Umbilical cord (tissue), 2 donors: ENCODE measurements around the gene PTPRM. TPM values are rescaled to one million over a fixed set of nuclear protein-coding genes. Genes with fewer than 3 reads are reported as not detected.

Experiments
- DNase-seq: peaks from one replicate; pipeline ENCODE4 v3.0.0-alpha.2; 2015; ENCODE audit warnings: low spot score
- total RNA-seq: library from RNA; depleted of rRNA; stranded (reverse); fragments of >200 nt; gene quantifications from one replicate; pipeline ENCODE4 v1.2.3, GENCODE V29; 2014; ENCODE audit warnings: low replicate concordance; ENCODE audit not compliant: insufficient read depth

Gene PTPRM
- total RNA-seq, 1 donor from 2014 or later = 49.1 TPM

DNA sequence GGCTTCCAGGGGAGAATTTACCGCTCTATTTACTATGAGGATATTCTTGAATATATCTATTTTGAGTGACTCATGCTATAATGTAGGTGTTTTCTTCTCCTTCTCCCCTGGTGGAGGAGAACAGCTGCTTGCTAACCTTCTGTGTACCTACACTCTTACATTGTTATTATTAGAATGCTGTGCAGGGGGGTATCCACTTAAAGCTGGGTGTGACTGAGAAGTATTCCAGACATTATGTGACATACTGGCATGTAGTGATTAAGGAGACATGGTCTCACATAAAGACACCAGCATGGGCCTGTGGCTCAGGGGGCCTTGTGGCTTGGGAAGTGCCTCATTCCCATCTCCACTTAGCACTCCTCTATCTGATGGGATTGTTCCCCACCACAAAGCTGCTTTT is 287.9 kb downstream of the PTPRM start:
- DNase-seq = no peak

DNA sequence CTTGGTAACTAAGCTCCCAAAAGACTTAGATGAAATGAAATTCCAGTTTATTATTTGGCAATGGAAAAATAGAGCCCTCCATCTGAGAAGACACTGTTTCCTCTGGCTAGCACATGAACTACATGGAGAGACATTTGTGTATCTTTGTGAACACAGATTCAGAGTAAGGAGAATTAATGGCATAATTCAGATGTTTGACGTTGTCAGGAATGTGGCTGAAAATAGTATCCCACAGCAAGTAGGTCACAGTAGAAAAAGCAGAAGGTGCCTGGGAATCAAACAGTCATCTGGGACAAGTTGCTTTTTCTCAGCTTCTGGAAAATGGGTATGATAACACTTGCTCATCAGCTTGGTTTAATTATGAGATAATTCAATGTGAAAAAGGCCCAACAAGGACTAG is 288.6 kb downstream of the PTPRM start:
- no peak for DNase-seq

DNA sequence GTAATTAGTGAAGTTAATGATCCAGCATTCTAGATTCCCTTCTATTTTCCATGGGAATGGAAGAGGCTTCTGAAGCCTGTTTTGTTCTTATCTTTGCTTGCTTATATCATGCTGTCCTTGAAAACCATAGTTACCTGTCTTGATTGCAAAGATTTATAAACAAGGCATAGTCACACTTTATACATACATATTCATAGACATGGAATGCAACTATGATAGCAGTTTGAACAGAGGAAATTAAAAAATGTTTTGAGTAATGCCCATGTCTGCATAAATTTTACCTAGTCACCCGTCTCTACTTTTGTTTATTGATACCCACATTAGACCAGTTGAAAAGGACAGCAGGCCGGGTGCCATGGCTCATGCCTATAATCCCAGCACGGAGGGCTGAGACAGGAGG is 289.0 kb downstream of the PTPRM start:
- DNase-seq = no peak

DNA sequence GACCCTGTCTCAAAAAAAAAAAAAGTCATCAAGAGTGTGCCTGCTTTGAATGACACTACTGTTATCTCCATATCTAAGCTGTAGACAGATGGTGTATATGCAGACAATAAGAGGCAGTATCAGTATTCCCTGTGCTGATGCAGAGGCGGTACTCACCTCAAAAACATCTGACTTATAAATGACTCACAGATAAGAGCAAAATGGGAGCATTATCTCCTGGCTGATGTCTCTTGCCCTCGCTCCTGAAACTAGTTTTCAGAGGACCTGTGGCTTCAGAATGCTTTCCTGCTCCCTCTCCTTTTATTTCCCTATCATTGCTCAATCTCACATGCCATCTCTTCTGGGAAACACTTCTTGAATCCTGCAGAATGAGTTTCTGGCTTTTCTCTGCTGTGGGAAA is 289.6 kb downstream of the PTPRM start:
- no peak for DNase-seq

DNA sequence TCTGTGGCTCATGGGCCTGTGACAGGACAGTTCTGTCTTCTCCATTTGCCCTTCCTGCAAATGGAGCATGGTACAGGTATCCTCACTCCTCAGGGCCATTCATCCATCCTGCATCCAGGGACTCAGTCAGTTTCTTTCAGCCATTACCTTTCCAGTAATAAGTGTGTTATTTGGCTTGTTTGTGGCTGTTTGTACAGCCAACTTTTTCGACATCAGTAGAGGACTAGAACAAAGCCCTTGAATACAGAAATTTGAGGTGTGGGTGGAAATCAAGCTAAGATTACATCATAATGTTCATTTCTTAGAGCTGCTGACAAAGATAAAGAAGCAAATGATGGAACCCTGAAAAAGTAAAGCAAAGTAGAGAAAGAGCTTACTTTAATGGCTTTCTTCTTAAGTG is 290.4 kb downstream of the PTPRM start:
- no peak for DNase-seq

DNA sequence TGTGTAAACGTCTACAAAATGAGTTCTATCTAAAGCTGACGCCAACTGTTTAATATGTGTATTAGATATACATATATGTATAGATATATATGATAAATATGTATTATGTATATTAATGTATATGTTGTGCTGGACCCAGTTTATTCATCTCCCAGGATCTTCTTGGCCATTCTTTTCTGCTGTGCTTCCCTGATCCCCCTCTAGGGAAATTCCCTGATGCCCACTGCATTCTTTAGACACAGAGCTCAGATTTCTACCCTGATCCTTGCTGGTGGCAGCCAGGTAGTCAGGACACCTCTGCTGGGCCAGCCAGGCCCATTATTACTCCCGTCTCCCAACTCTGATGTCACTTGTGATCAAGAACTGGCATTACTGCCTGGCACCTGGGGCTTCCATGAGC is 292.0 kb downstream of the PTPRM start:
- no peak for DNase-seq

DNA sequence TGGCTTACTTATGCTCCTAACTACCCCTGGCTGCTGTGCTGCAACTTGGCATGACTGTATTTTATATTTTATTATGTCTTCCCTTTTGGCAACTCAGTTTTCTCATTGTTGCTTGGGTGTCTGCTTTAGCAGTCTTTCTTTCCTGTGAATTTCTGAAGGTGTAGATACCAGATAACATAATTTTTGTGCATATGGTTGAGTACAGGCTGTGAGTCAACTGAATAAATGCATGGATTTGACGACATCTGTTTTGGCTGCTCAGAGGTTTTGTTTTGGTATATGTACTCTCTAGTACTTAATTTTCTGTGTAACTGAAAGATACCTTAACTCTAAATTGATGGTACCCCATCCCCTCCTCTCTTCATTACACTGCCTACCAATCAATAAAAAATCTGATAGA is 303.1 kb downstream of the PTPRM start:
- no peak for DNase-seq

DNA sequence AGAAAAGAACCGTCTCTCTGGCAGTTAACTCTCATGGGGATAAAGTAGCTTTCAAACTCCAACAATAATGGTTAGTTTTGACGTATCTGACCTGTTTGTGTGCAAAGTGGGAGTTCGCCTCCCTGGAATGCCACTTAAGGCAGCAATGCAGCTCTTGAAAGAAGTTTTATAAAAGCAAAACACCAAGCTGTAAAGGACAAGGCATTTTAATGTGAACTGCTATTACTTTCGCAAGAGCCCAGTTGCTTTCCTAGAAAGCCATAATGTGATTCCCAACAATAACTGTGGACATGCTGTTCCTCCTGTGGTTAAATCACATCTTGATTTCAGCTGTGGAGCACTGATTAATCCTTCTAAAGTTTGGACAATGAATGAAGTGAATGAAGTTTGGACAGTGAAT is 303.7 kb downstream of the PTPRM start:
- no peak for DNase-seq

DNA sequence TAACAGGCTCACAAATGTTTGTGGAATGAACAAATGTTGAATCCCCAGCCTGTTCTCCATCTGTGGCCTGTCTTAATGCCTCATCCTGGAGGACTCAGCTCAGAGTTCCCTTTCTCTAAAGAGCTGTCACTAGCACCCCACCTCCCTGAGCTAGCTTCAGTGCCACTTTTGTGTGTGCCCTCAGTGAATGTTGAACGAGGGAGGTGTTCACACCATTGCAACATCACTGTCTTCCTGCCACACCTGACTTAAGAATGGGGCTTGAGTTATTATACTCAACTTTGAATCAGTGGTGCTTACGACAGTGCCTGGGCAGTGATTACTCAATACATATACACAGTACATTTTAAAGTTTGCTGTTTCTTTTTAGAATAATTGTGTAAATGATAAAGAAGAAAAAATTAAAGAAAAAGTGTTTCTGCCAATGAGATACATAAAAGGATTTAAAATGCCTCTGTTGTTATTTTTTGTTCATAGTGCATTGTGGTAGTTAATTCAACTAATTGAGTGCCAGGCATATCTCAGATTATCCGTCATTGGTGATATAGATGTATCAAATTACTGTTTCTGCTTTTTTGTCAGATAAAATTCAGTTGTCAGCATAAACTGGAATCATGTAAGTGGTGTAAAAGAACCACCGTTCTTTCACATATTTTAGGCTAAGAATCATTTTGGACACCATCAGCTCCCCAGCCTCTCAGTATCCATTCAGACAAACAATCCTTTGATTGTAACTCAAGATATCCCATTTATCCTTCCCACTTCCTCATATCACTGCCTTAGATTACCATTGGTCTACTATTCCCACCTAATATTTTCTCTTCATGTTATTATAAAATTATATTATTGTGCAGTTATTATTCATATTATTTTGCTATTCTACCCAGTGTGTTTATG is 304.7 kb downstream of the PTPRM start:
- DNase-seq = no peak

DNA sequence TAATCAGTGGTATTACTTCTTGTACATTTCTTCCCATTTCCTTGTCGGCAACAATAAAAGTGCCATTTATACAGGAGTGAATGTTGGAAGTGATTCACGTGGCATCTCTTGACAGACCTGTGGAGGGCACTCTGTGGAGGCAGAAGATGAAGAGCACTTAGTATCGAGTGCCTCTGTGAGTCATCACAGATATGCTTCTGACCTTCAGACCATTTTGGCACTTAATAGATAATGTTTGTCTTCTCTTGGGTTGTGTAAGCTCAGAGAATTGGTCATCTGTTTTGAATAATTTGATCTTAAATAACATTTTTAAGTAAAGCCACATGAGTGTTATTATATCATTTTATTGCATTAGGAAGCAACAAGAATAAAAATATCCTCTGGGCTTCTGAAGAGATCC is 305.5 kb downstream of the PTPRM start:
- DNase-seq = no peak

DNA sequence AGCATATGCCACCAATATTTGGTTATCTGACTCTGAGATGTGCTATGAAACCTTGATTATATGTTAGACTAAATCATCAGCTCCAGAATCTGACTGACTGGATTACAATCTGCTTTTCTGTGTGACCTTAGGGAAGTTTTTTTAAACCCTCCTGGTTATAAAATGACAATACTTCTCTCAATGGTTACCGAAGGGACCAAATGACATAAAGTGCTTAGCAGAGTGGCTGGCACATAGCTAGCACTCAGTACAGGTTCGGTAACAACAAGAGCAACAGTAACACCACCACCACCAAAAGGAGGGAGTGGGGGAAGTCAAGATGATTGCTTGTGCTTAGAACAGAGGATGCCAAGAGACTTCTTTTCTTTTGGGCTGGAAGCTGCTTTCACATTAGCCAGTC is 306.2 kb downstream of the PTPRM start:
- no peak for DNase-seq

DNA sequence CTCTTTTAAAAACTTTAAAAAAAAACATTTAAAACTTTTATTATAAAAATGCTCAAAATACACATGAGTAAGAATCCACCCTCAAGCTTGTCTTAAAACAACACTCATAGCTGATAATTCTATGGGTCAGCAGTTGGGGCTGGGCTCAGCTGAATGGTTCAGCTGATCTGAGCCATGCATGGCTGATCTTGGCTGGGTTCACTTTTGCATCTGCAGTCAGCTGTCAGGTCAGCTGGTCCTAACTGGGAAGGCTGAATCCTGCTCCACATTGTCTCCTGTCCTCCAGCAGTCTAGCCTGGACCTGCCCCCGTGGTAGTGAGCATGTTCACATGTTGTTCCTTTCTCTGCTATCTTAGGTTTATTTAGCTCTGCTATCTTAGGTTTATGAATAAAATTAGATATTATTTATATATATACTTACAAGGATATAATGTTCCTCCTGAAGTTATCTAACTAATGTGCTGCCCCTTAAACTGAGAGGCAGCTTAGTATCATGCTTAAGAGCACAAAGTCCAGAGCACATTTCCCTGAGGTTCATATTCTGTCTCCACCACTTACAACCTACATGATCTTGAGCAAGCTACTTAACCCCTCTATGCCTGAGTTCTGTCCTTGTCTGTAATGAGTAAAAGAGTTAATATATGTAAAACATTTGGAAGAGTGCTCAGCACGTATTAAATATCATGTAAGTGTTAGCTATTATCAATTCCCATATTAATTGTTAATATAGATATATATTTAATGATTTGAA is 309.4 kb downstream of the PTPRM start:
- no peak for DNase-seq

DNA sequence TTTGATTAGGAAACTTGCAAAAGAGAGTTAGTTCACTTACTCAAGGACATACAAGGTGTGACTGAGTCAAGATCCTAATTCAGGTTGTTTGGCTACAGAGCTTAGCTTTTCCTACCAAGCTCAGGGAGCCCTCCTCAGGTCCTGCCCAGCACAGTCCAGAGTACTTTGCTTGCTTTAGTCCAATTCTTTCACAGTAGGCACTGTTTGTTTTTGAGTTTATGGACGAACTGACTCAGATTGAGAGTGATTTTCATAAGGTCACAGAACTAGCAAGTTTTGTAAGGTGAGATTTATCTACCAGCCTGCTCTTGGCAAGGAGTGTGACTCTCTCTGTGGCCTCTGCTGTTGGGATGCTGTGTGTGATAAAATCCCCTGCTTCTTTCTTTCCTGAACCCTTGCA is 310.5 kb downstream of the PTPRM start:
- no peak for DNase-seq

DNA sequence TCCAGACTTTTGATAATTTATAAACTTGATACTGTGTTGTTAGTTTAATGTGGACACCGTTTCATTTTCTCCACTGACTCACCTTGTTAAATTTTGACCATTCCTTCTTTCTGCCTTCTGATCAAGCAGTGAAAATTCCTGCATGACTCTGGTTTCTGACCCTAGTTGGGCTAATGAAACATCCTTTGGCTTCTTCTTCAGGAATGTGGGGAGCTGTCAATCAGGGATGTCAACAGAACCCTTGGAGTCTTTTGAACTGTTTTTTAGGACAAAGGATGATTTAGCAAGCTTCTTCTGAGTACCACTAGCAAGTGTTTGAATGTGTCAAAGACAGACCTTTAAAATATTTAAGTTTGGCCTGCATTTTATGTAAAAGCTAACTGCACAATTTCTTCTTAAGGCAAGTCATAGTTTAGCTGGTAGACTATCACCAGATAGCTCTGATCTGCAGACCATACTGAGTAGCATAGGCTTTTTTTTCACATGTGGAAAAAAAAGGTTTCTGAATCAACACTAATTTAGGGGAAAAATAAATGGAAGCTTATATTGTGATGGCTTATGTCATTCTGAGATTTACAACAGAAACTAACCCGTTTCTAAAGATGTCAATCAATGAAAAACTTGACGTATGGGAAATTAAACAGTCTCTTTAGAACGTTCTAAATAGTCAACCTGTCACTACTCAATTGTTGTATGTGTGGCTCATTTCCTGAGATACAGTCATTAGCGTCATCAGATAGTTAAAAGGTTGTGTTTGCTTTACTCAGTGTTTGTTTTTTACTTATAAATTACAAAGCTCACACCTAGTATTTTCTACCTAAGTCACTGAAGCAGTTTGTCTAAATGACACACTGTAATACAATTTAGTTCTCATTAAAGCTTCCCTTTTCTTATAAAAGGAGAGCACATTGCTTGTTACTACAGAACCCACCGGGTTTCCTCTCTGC is 311.4 kb downstream of the PTPRM start:
- DNase-seq = no peak

DNA sequence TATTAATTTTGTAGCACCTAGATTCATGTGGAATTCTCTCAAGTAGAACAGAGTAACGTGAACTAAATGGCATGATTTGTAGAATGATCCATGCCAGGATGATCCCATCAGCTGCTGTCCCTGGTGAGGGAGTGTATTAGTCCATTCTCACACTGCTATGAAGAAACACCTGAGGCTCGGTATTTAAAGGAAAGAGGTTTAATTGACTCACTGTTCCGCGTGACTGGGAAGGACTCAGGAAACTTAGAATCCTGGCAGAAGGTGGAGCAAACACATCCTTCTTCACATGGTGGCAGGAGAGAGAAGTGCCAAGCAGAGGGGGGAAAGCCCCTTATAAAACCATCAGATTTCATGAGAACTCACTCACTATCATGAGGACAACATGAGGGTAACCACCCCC is 312.6 kb downstream of the PTPRM start:
- DNase-seq = no peak

DNA sequence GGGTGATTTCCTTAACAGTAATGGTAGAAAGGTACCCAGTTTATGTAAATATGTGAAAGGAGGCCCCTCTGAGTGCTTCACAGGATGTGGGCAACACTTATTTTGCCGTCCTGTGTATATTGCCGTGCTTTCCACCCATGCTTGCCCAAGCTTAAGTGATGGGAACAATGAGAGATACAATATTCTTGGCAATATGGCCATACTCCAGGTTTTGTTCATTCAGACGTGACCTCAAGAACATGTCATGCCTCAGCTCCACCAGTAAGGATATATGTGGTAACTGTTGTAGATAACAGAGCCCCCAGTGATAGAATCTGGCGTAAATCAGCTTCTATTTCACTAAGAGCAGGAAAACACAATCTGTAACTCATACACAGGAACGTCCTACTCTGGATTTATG is 318.7 kb downstream of the PTPRM start:
- DNase-seq = no peak

DNA sequence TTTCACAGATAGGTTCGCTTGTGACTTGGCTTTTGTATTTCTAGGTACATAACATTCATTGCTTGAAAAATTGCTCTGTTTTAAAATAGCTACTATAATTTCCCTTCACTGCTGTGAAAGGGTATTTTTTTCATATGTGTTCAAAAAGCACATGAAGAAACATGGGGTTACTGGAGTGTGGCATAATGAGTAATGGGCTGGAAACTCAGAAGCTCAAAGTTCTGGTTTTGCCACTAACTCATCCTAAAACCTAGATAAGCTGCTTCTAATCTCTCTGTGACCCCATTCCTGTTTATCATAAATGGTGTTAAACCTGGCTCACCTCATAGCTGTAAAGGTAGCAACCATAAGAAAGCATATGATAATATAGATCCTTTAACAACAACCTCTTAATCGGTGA is 319.3 kb downstream of the PTPRM start:
- DNase-seq = no peak

DNA sequence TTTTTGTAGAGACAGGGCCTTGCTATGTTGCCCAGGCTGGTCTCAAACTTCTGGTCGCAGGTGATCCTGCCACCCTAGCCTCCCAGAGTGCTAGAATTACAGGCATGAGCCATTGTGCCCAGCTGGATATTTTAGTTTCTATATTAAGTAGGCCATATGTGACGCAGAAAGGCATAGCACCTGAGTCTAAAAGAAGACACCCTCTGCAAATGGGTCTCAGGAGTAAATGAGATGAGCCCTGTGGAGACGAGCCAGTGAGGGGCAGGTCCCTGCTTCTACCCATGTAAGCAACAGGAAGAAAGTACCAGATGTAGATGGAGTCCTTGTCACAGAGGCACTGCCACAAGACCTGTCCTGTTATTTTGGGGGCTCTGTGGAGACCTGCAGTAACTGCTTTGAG is 322.4 kb downstream of the PTPRM start:
- no peak for DNase-seq

DNA sequence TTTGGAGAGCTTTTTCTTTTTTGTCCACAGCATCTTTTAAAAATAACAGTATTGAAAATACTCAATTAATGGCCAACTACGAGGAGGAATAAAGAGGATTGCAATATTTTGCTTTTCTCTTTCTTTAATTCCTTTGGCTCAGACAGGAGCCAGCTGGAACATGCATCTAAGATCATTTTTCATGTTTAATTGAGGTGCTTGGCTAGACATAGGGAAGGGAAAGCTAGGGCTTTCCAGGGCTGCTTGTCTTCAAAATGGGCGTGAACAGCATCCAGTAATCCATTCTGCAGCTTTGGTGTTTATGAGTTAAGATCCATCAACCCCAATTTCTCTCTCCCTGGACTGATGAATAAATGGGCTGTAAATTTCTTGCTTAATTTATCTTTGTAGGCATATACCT is 323.0 kb downstream of the PTPRM start:
- peak; percentile 38 for DNase-seq

DNA sequence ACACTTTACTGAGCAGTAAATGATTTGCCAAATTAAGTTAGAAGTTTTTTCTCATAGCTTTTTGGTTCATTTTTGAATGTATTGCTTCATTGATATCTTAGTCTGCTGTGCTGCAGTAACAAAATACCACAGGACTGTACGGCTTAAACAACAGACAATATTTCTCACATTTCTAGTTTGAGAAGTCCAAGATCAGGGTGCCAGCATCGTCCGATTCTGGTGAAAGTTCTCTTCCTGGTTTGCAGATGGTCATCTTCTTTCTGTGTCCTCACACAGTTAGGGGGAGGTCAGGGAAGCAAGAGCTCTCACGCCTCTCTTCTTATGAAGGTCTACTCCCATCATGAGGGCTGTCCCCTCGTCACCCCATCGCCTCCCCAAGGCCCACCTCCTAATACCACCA is 325.4 kb downstream of the PTPRM start:
- no peak for DNase-seq

DNA sequence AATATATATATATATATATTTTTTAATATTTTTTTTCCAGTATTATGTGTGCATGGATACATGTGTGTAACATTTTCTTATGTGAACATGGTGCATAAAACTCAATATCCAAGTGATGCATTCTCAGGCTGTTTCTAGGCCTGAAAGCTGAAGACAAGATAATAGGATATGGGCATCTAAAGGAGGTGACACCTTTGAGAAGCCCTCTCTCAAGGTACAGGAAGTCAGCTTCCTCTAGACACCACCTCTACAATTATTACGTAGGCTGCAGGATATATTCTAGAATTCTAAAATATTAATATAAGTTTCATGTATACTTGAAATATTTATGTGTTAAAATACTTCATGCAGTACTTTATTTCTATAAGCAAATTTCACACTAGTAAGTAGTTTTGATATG is 327.5 kb downstream of the PTPRM start:
- no peak for DNase-seq

DNA sequence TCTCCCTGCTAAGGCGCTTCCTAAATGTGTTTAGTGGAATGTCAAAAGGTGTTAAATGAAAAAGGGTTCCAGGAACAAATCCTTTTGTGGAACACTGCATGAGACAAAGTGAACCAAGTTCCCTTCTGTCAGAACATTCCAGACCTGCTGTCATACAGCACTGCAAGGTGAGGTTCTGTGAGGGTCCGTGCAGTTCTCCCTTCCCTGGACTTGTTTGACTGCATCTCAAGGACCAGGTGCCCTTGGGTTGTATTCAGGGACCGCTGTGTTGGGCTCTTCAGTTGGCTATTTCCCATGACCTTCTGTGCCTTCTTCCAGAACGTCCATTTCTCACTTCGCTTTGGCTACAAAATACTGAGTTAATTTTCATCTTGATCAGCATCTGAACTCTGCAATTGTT is 328.2 kb downstream of the PTPRM start:
- DNase-seq = no peak
